GM12892 (cell line): Measurements from ENCODE around the gene HNF4A.

Experiments used
- POLR2A ChIP-seq: IDR thresholded peaks from 2 replicates; pipeline ENCODE4 v1.6.1; 2011; ENCODE audit warnings: low read depth, low read length, control low read depth
- TAF1 ChIP-seq: IDR thresholded peaks from 2 replicates; pipeline ENCODE4 v1.6.1; 2011; ENCODE audit warnings: low read depth, mild to moderate bottlenecking, control low read depth, low read length, borderline replicate concordance

GRCh38 chr20:44406572-44407137, 51.2 kb downstream of the HNF4A start:
- no peak for TF ChIP-seq POLR2A
- no peak for TF ChIP-seq TAF1
